Measurements from ENCODE around the gene MIDN. TPM values are rescaled to one million over a fixed set of nuclear protein-coding genes. Genes with fewer than 3 reads are reported as not detected.
A peak's percentile ranks its signal among the peaks of the same experiment; 100 is the strongest.

Gene MIDN
- total RNA-seq, 1 experiment from 2014 or later, result 286 TPM

GRCh38 chr19:1220477-1220930 is 27.9 kb upstream of the MIDN start:
- Mint-ChIP-seq H3K36me3 (ENCODE audit: insufficient read depth in 1 of 3, low read depth in 3 of 3) (peaks cover 2 to 9% (median 8%) of the 10 kb centered on the region in 3 experiments; a peak in 5 of 7 replicates), H3K4me3 (no peak overlapping the region), H3K9me3 (no peaks in the 10 kb centered on the region), H3K4me1 (peaks cover 4 to 20% of the 10 kb centered on the region in 2 experiments; a peak in 3 of 4 replicates), H3K27ac (no peak overlapping the region), H3K27me3 (ENCODE audit: low read depth) (no peaks in the 10 kb centered on the region)
- H3T11ph ChIP-seq (ENCODE audit: low read length), result no peak overlapping the region
- H2BK5ac ChIP-seq (ENCODE audit: insufficient read length, low read length), result no peak overlapping the region
- no peak overlapping the region for H3K56ac ChIP-seq (ENCODE audit: insufficient read length, low read depth, low read length)
- H2BK15ac ChIP-seq (ENCODE audit: low read depth, low read length), result no peak overlapping the region
- H2AK5ac ChIP-seq (ENCODE audit: insufficient read length, low read length), result no peak overlapping the region
- H3K27ac ChIP-seq (ENCODE audit: insufficient read length, low read depth, low read length), result no peak overlapping the region
- H3K4me1 ChIP-seq (ENCODE audit: insufficient read depth, low read length), result no peaks in the 10 kb centered on the region
- no peak overlapping the region for H3K23ac ChIP-seq (ENCODE audit: insufficient read length, low read depth, low read length)
- H4K20me1 ChIP-seq (ENCODE audit: control insufficient read depth, insufficient read depth, insufficient read length), result no peaks in the 10 kb centered on the region
- TF ChIP-seq, protein P1, sequence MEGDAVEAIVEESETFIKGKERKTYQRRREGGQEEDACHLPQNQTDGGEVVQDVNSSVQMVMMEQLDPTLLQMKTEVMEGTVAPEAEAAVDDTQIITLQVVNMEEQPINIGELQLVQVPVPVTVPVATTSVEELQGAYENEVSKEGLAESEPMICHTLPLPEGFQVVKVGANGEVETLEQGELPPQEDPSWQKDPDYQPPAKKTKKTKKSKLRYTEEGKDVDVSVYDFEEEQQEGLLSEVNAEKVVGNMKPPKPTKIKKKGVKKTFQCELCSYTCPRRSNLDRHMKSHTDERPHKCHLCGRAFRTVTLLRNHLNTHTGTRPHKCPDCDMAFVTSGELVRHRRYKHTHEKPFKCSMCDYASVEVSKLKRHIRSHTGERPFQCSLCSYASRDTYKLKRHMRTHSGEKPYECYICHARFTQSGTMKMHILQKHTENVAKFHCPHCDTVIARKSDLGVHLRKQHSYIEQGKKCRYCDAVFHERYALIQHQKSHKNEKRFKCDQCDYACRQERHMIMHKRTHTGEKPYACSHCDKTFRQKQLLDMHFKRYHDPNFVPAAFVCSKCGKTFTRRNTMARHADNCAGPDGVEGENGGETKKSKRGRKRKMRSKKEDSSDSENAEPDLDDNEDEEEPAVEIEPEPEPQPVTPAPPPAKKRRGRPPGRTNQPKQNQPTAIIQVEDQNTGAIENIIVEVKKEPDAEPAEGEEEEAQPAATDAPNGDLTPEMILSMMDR (conservative IDR thresholded peaks at IDR 0.05), result peak; percentile 31; the same call in 1 of the 3 replicates
- no peak overlapping the region for H3K9ac ChIP-seq (ENCODE audit: extremely low read depth, insufficient read length, low read length)
- H4K8ac ChIP-seq (replicated peaks; ENCODE audit: insufficient read length, low read depth, low read length), result no peak overlapping the region
- WGBS (ENCODE audit: extremely low coverage, insufficient read length, low lambda C conversion rate), result no CpG with 5 or more reads among the region's 33 CpGs
- no peak overlapping the region for H3K18ac ChIP-seq (ENCODE audit: insufficient read length, low read depth, low read length)
- no peak overlapping the region for H3K14ac ChIP-seq (ENCODE audit: insufficient read depth, low read length)
- no peak overlapping the region for H4K5ac ChIP-seq (ENCODE audit: insufficient read length, low read depth, low read length)
- no peak overlapping the region for H2BK20ac ChIP-seq (ENCODE audit: low read depth, low read length, poor library complexity, severe bottlenecking)
- H2BK120ac ChIP-seq (ENCODE audit: low read depth, low read length, poor library complexity, severe bottlenecking), result no peak overlapping the region
- H2AFZ ChIP-seq (ENCODE audit: low read length), result no peak overlapping the region
- H3K27me3 ChIP-seq (ENCODE audit: insufficient read depth, low read length), result no peaks in the 10 kb centered on the region
- H2BK12ac ChIP-seq (ENCODE audit: insufficient read length, low read depth, low read length), result no peak overlapping the region
- H3K9me3 ChIP-seq (ENCODE audit: control insufficient read depth, low read depth, low read length), result no peaks in the 10 kb centered on the region
- peaks cover 5% of the 10 kb centered on the region; the same call in 1 of the 2 replicates for H3K79me2 ChIP-seq (ENCODE audit: insufficient read depth, low read length)
- no peak overlapping the region for H4K91ac ChIP-seq (ENCODE audit: insufficient read length, low read depth, low read length)
- H3K79me1 ChIP-seq (ENCODE audit: insufficient read depth, low read depth, low read length, poor library complexity, severe bottlenecking), result peaks cover 4% of the 10 kb centered on the region
- no peak for DNase-seq
- no peaks in the 10 kb centered on the region for H3K23me2 ChIP-seq (ENCODE audit: insufficient read length, low read depth, low read length, poor library complexity, severe bottlenecking)
- no peak overlapping the region for H3K4ac ChIP-seq (ENCODE audit: low read depth, low read length)
- H3K4me2 ChIP-seq (ENCODE audit: insufficient read depth, insufficient read length, low read length), result no peak overlapping the region

Measured in H9 (cell line).